Measurements from ENCODE around the gene SLC39A11. TPM values are rescaled to one million over a fixed set of nuclear protein-coding genes. Genes with fewer than 3 reads are reported as not detected.

SLC39A11 gene
- total and polyA plus RNA-seq, 2 of the 13 experiments (the other 11 are each of a cell fraction or from before 2014, with no cell fraction given) = 17.2 to 31.5 TPM

GRCh38 chr17:72903522-72903921 is 189.0 kb downstream of the SLC39A11 start:
- no peaks in the 10 kb centered on the region for H3K79me2 ChIP-seq (ENCODE audit: insufficient read depth, low read length)
- H3K9ac ChIP-seq (ENCODE audit: insufficient read depth, low read depth, low read length) = no peak overlapping the region
- CTCF ChIA-PET (ENCODE audit: low intra/inter-chr PET ratio, low total read pairs) = no interaction called here
- no TSS peak for BruUV-seq (replicated peaks)
- no peaks in the 10 kb centered on the region for H3K27me3 ChIP-seq (ENCODE audit: control insufficient read depth in 1 of 2, insufficient read depth in 2 of 2, low read length in 2 of 2)
- H3K4me3 ChIP-seq (replicated peaks in 1 of 3; ENCODE audit: insufficient read depth in 1 of 3, low read depth in 2 of 3, low read length in 3 of 3) = no peak overlapping the region
- WGBS (ENCODE audit: low lambda C conversion rate) = 69% methylated on average over 4 of the region's 4 CpGs
- H3K9me3 ChIP-seq (ENCODE audit: low read length) = no peaks in the 10 kb centered on the region
- no peak overlapping the region for H2AFZ ChIP-seq (ENCODE audit: low read length)
- ATAC-seq = no peak
- in situ Hi-C loops (cut with HindIII; ENCODE audit: extremely low pct_ligation_motif_present, low pct_unique_long_range_greater_than_20kb) = no loop called here
- DNase-seq (ENCODE audit: low spot score) = no peak
- no peak for FAIRE-seq
- no peak for TF ChIP-seq ZNF768 (CRISPR knock-in tag; IDR thresholded peaks at IDR 0.05)
- TF ChIP-seq HOXD1 (CRISPR knock-in tag; IDR thresholded peaks at IDR 0.05) = no peak
- H3K36me3 ChIP-seq (replicated peaks in 1 of 2; ENCODE audit: control insufficient read depth in 1 of 2, insufficient read depth in 2 of 2, low read length in 2 of 2) = no peaks in the 10 kb centered on the region; a peak in 2 of 5 replicates
- intact Hi-C loops (cut with micrococcal nuclease; ENCODE audit: unreplicated experiment) = no loop called here
- POLR2A ChIA-PET = no interaction called here
- H3K4me1 ChIP-seq (ENCODE audit: insufficient read depth, low read length) = no peaks in the 10 kb centered on the region
- H3K4me2 ChIP-seq (ENCODE audit: low read depth, low read length) = no peak overlapping the region
- H4K20me1 ChIP-seq (ENCODE audit: insufficient read depth, low read length) = no peaks in the 10 kb centered on the region
- no peak overlapping the region for H3K27ac ChIP-seq (ENCODE audit: extremely low read length, insufficient read depth, low read length)

- H3K27me3 ChIP-seq (ENCODE audit: control insufficient read depth in 1 of 2, insufficient read depth in 2 of 2, low read length in 2 of 2) = no peaks in the 10 kb centered on the region
- no peak for ATAC-seq
- in situ Hi-C loops (cut with HindIII; ENCODE audit: extremely low pct_ligation_motif_present, low pct_unique_long_range_greater_than_20kb) = no loop called here
- ChIA-PET CTCF (ENCODE audit: low intra/inter-chr PET ratio, low total read pairs) (no interaction called here), POLR2A (no interaction called here)
- no TSS peak for BruUV-seq (replicated peaks)
- H3K36me3 ChIP-seq (replicated peaks in 1 of 2; ENCODE audit: control insufficient read depth in 1 of 2, insufficient read depth in 2 of 2, low read length in 2 of 2) = no peaks in the 10 kb centered on the region; a peak in 1 of 5 replicates
- no peak overlapping the region for H3K4me3 ChIP-seq (replicated peaks in 1 of 3; ENCODE audit: insufficient read depth in 1 of 3, low read depth in 2 of 3, low read length in 3 of 3)
- intact Hi-C loops (cut with micrococcal nuclease; ENCODE audit: unreplicated experiment) = no loop called here
- no peaks in the 10 kb centered on the region for H3K79me2 ChIP-seq (ENCODE audit: insufficient read depth, low read length)
- WGBS (ENCODE audit: low lambda C conversion rate) = 91% methylated on average over 3 of the region's 3 CpGs
- H4K20me1 ChIP-seq (ENCODE audit: insufficient read depth, low read length) = no peaks in the 10 kb centered on the region
- no peak overlapping the region for H3K27ac ChIP-seq (ENCODE audit: extremely low read length, insufficient read depth, low read length)
- no peak for FAIRE-seq
- no peak for TF ChIP-seq SMC3 (IDR thresholded peaks at IDR 0.05; ENCODE audit: low read length)
- no peak for TF ChIP-seq KLF15 (CRISPR knock-in tag; IDR thresholded peaks at IDR 0.05; ENCODE audit: borderline replicate concordance)
- no peak for TF ChIP-seq MXD4 (CRISPR knock-in tag; IDR thresholded peaks at IDR 0.05)
- TF ChIP-seq KAT2B (IDR thresholded peaks at IDR 0.05; ENCODE audit: borderline replicate concordance, low read depth, low read length) = no peak
- no peak for TF ChIP-seq CHCHD3 (CRISPR knock-in tag; IDR thresholded peaks at IDR 0.05)
- TF ChIP-seq TRAFD1 (CRISPR knock-in tag; IDR thresholded peaks at IDR 0.05; ENCODE audit: borderline replicate concordance) = no peak
- no peak for TF ChIP-seq ZNF709 (CRISPR knock-in tag; IDR thresholded peaks at IDR 0.05)
- TF ChIP-seq ZNF225 (CRISPR knock-in tag; IDR thresholded peaks at IDR 0.05) = no peak
- no peak for DNase-seq (ENCODE audit: low spot score)
- H3K9ac ChIP-seq (ENCODE audit: insufficient read depth, low read depth, low read length) = no peak overlapping the region
- no peaks in the 10 kb centered on the region for H3K4me1 ChIP-seq (ENCODE audit: insufficient read depth, low read length)
- no peak overlapping the region for H2AFZ ChIP-seq (ENCODE audit: low read length)
- H3K9me3 ChIP-seq (ENCODE audit: low read length) = no peaks in the 10 kb centered on the region
- no peak overlapping the region for H3K4me2 ChIP-seq (ENCODE audit: low read depth, low read length)
Measured at GRCh38 chr17:72901657-72902056, 190.8 kb downstream of the SLC39A11 start.

All from HepG2 (cell line).